WTC11 (cell line): Measurements from ENCODE around the gene MAGI3. TPM values are rescaled to one million over a fixed set of nuclear protein-coding genes. Genes with fewer than 3 reads are reported as not detected.

Source experiments
- ATAC-seq: fragments of 200-7000 bp; cut with Tn5 transposase; 2 replicates; pipeline ENCODE4 v1.10.0; 2021; ENCODE audit warnings: mild to moderate bottlenecking, moderate library complexity
- CTCF ChIA-PET: fragments of 300-600 bp; sonication (Branson Sonifier 250); formaldehyde crosslinking; loops from one replicate; lab custom pipeline; 2021; ENCODE audit warnings: antibody characterized with exemption; lab: Charles Lee
- POLR2A ChIA-PET: fragments of 350-600 bp; sonication (Branson Sonifier 250); formaldehyde crosslinking; loops from one replicate; lab custom pipeline; 2021; ENCODE audit warnings: antibody characterized with exemption; lab: Charles Lee
- DNase-seq: peaks from one replicate; pipeline ENCODE4 v3.0.0; 2021; ENCODE audit warnings: low spot score
- H3K27ac Mint-ChIP-seq: 2 replicates; pipeline ENCODE4 v1.8.0; 2021; ENCODE audit warnings: mixed read lengths
- H3K27me3 Mint-ChIP-seq: 2 replicates; pipeline ENCODE4 v1.8.0; 2021; ENCODE audit warnings: low read depth, mild to moderate bottlenecking, moderate library complexity, mixed read lengths
- H3K36me3 Mint-ChIP-seq: 2 replicates; pipeline ENCODE4 v1.8.0; 2021; ENCODE audit warnings: mixed read lengths
- H3K4me1 Mint-ChIP-seq: 2 replicates; pipeline ENCODE4 v1.8.0; 2022; ENCODE audit warnings: mixed read lengths
- H3K4me3 Mint-ChIP-seq: 2 replicates; pipeline ENCODE4 v1.8.0; 2021; ENCODE audit warnings: mild to moderate bottlenecking, moderate library complexity, mixed read lengths
- H3K9me3 Mint-ChIP-seq: 2 replicates; pipeline ENCODE4 v1.8.0; 2021; ENCODE audit warnings: mixed read lengths
- CREM ChIP-seq: sonication (generic); formaldehyde crosslinking; IDR thresholded peaks from 2 replicates; pipeline ENCODE4 v1.8.1; 2022; ENCODE audit warnings: mild to moderate bottlenecking, missing genetic modification reagents, moderate library complexity
- FOXJ3 ChIP-seq: sonication (generic); formaldehyde crosslinking; IDR thresholded peaks from 2 replicates; pipeline ENCODE4 v1.9.0; 2021; ENCODE audit warnings: missing genetic modification reagents, mild to moderate bottlenecking, borderline replicate concordance
- FOXK1 ChIP-seq: sonication (generic); formaldehyde crosslinking; IDR thresholded peaks from 2 replicates; pipeline ENCODE4 v1.8.0; 2022; ENCODE audit warnings: mild to moderate bottlenecking, moderate library complexity, missing genetic modification reagents
- GABPB1 ChIP-seq: sonication (generic); formaldehyde crosslinking; IDR thresholded peaks from 2 replicates; pipeline ENCODE4 v1.8.1; 2023; ENCODE audit warnings: mild to moderate bottlenecking, missing genetic modification reagents
- MYBL2 ChIP-seq: sonication (generic); formaldehyde crosslinking; IDR thresholded peaks from 2 replicates; pipeline ENCODE4 v1.8.1; 2023; ENCODE audit warnings: mild to moderate bottlenecking, moderate library complexity, missing genetic modification reagents
- NR3C1 ChIP-seq: sonication (generic); formaldehyde crosslinking; conservative IDR thresholded peaks from 2 replicates; pipeline ENCODE4 v1.8.1; 2023; ENCODE audit warnings: low read depth, mild to moderate bottlenecking, missing genetic modification reagents
- OVOL2 ChIP-seq: fragments of 250-450 bp; sonication (Bioruptor Pico); IDR thresholded peaks from 2 replicates; pipeline ENCODE4 v1.9.0; 2021; ENCODE audit warnings: mild to moderate bottlenecking, borderline replicate concordance
- SOX15 ChIP-seq: fragments of 250-450 bp; sonication (Bioruptor Pico); IDR thresholded peaks from 2 replicates; pipeline ENCODE4 v1.9.0; 2021; ENCODE audit warnings: mild to moderate bottlenecking
- ZNF263 ChIP-seq: sonication (generic); formaldehyde crosslinking; IDR thresholded peaks from 2 replicates; pipeline ENCODE4 v1.8.1; 2022; ENCODE audit warnings: low read depth, mild to moderate bottlenecking, moderate library complexity, missing genetic modification reagents
- ZNF317 ChIP-seq: sonication (generic); formaldehyde crosslinking; IDR thresholded peaks from 2 replicates; pipeline ENCODE4 v1.8.1; 2023; ENCODE audit warnings: low read depth, mild to moderate bottlenecking, moderate library complexity, missing genetic modification reagents, borderline replicate concordance
- ZNF416 ChIP-seq: fragments of 250-450 bp; sonication (Bioruptor Pico); IDR thresholded peaks from 2 replicates; pipeline ENCODE4 v1.9.0; 2021; ENCODE audit warnings: mild to moderate bottlenecking, inconsistent platforms
- total RNA-seq: library from RNA; stranded (reverse); gene quantifications from 3 replicates; pipeline ENCODE4 v1.2.3, GENCODE V29; 2021
- TF ChIP-seq, protein P1 (sequence below): fragments of 250-450 bp; sonication (Bioruptor Pico); IDR thresholded peaks from 2 replicates; pipeline ENCODE4 v1.9.0; 2021; ENCODE audit warnings: mild to moderate bottlenecking, borderline replicate concordance
- TF ChIP-seq, protein P2 (sequence below): fragments of 250-450 bp; sonication (Bioruptor Pico); IDR thresholded peaks from 2 replicates; pipeline ENCODE4 v1.8.0; 2021; ENCODE audit warnings: mild to moderate bottlenecking
- TF ChIP-seq, protein P3 (sequence below): sonication (generic); formaldehyde crosslinking; IDR thresholded peaks from 2 replicates; pipeline ENCODE4 v1.8.0; 2022; ENCODE audit warnings: mild to moderate bottlenecking, missing genetic modification reagents
- TF ChIP-seq, protein P4 (sequence below): sonication (generic); formaldehyde crosslinking; IDR thresholded peaks from 2 replicates; pipeline ENCODE4 v1.8.1; 2023; ENCODE audit warnings: mild to moderate bottlenecking, missing genetic modification reagents
- TF ChIP-seq, protein P5 (sequence below): sonication (generic); formaldehyde crosslinking; IDR thresholded peaks from 2 replicates; pipeline ENCODE4 v1.8.0; 2022; ENCODE audit warnings: mild to moderate bottlenecking, missing genetic modification reagents
- TF ChIP-seq, protein P6 (sequence below): sonication (generic); formaldehyde crosslinking; IDR thresholded peaks from 2 replicates; pipeline ENCODE4 v1.8.1; 2023; ENCODE audit warnings: mild to moderate bottlenecking, missing genetic modification reagents, moderate library complexity
- TF ChIP-seq, protein P7 (sequence below): fragments of 250-450 bp; sonication (Bioruptor Pico); IDR thresholded peaks from 2 replicates; pipeline ENCODE4 v2.1.2; 2022; ENCODE audit warnings: mild to moderate bottlenecking, moderate library complexity
- TF ChIP-seq, protein P8 (sequence below): sonication (generic); formaldehyde crosslinking; IDR thresholded peaks from 2 replicates; pipeline ENCODE4 v1.8.1; 2022; ENCODE audit warnings: mild to moderate bottlenecking, moderate library complexity, missing genetic modification reagents
- TF ChIP-seq, protein P9 (sequence below): sonication (generic); formaldehyde crosslinking; IDR thresholded peaks from 2 replicates; pipeline ENCODE4 v1.8.1; 2022; ENCODE audit warnings: low read depth, missing genetic modification reagents, borderline replicate concordance

Gene MAGI3
- total RNA-seq, 1 experiment from 2014 or later, result 9.7 TPM

DNA sequence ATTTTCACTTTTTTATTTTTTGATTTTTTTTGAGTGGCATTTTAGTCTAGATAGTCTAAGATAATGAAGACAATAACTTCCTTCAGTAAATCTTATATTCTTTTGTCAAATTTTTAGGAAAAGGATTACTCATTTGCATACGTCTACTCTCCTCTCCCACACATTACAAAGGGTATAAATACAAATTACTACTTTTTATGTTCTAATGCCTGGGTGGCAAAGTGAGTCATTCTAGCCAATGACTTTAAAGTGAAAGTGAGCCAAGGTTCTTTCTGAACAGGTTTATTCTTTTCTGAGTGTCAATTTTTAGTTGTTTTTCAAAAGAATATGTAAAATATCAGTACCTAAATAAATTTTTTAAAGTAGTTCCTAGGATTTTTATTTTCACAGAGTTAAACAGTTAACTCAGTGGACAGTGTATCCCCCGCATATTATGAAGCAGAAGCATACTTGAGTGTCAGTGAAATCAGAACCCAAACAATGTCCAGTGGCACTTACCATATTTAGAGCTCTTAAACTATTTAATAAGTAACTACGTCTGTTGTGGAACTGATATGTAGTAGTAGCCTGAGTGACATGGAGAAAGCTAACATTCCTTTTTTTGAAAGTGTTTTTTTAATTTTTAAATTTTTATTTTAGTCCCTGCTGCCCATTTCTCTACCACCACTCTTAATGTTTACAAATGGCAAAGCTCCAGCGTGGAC, 227.3 kb downstream of the MAGI3 start:
- Mint-ChIP-seq H3K27me3 (no peaks in the 10 kb centered on the region), H3K4me1 (peaks cover 17% of the 10 kb centered on the region), H3K9me3 (no peaks in the 10 kb centered on the region), H3K36me3 (no peaks in the 10 kb centered on the region), H3K4me3 (no peak overlapping the region), H3K27ac (no peak overlapping the region)
- ChIA-PET POLR2A (interaction anchor here (0.7 kb wide), 1 partner anchor 1399 kb away, joined by 3 read pairs; no protein-coding TSS in a partner anchor), CTCF (no interaction called here)
- DNase-seq (no peak), ATAC-seq (no peak)
- TF ChIP-seq, protein P1, sequence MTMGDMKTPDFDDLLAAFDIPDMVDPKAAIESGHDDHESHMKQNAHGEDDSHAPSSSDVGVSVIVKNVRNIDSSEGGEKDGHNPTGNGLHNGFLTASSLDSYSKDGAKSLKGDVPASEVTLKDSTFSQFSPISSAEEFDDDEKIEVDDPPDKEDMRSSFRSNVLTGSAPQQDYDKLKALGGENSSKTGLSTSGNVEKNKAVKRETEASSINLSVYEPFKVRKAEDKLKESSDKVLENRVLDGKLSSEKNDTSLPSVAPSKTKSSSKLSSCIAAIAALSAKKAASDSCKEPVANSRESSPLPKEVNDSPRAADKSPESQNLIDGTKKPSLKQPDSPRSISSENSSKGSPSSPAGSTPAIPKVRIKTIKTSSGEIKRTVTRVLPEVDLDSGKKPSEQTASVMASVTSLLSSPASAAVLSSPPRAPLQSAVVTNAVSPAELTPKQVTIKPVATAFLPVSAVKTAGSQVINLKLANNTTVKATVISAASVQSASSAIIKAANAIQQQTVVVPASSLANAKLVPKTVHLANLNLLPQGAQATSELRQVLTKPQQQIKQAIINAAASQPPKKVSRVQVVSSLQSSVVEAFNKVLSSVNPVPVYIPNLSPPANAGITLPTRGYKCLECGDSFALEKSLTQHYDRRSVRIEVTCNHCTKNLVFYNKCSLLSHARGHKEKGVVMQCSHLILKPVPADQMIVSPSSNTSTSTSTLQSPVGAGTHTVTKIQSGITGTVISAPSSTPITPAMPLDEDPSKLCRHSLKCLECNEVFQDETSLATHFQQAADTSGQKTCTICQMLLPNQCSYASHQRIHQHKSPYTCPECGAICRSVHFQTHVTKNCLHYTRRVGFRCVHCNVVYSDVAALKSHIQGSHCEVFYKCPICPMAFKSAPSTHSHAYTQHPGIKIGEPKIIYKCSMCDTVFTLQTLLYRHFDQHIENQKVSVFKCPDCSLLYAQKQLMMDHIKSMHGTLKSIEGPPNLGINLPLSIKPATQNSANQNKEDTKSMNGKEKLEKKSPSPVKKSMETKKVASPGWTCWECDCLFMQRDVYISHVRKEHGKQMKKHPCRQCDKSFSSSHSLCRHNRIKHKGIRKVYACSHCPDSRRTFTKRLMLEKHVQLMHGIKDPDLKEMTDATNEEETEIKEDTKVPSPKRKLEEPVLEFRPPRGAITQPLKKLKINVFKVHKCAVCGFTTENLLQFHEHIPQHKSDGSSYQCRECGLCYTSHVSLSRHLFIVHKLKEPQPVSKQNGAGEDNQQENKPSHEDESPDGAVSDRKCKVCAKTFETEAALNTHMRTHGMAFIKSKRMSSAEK, result no peak
- TF ChIP-seq SOX15 (no peak), ZNF317 (CRISPR knock-in tag) (no peak), OVOL2 (CRISPR knock-in tag) (no peak), ZNF263 (CRISPR knock-in tag) (no peak), CREM (CRISPR knock-in tag) (no peak), ZNF416 (CRISPR knock-in tag) (no peak), FOXJ3 (no peak), FOXK1 (CRISPR knock-in tag) (no peak), GABPB1 (CRISPR knock-in tag) (no peak), NR3C1 (CRISPR knock-in tag) (no peak), MYBL2 (CRISPR knock-in tag) (no peak)
- TF ChIP-seq, protein P2, sequence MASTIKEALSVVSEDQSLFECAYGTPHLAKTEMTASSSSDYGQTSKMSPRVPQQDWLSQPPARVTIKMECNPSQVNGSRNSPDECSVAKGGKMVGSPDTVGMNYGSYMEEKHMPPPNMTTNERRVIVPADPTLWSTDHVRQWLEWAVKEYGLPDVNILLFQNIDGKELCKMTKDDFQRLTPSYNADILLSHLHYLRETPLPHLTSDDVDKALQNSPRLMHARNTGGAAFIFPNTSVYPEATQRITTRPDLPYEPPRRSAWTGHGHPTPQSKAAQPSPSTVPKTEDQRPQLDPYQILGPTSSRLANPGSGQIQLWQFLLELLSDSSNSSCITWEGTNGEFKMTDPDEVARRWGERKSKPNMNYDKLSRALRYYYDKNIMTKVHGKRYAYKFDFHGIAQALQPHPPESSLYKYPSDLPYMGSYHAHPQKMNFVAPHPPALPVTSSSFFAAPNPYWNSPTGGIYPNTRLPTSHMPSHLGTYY (CRISPR knock-in tag), result no peak
- TF ChIP-seq, protein P3, sequence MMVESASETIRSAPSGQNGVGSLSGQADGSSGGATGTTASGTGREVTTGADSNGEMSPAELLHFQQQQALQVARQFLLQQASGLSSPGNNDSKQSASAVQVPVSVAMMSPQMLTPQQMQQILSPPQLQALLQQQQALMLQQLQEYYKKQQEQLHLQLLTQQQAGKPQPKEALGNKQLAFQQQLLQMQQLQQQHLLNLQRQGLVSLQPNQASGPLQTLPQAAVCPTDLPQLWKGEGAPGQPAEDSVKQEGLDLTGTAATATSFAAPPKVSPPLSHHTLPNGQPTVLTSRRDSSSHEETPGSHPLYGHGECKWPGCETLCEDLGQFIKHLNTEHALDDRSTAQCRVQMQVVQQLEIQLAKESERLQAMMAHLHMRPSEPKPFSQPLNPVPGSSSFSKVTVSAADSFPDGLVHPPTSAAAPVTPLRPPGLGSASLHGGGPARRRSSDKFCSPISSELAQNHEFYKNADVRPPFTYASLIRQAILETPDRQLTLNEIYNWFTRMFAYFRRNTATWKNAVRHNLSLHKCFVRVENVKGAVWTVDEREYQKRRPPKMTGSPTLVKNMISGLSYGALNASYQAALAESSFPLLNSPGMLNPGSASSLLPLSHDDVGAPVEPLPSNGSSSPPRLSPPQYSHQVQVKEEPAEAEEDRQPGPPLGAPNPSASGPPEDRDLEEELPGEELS (CRISPR knock-in tag), result no peak
- TF ChIP-seq, protein P4, sequence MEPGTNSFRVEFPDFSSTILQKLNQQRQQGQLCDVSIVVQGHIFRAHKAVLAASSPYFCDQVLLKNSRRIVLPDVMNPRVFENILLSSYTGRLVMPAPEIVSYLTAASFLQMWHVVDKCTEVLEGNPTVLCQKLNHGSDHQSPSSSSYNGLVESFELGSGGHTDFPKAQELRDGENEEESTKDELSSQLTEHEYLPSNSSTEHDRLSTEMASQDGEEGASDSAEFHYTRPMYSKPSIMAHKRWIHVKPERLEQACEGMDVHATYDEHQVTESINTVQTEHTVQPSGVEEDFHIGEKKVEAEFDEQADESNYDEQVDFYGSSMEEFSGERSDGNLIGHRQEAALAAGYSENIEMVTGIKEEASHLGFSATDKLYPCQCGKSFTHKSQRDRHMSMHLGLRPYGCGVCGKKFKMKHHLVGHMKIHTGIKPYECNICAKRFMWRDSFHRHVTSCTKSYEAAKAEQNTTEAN (CRISPR knock-in tag), result no peak
- TF ChIP-seq, protein P5, sequence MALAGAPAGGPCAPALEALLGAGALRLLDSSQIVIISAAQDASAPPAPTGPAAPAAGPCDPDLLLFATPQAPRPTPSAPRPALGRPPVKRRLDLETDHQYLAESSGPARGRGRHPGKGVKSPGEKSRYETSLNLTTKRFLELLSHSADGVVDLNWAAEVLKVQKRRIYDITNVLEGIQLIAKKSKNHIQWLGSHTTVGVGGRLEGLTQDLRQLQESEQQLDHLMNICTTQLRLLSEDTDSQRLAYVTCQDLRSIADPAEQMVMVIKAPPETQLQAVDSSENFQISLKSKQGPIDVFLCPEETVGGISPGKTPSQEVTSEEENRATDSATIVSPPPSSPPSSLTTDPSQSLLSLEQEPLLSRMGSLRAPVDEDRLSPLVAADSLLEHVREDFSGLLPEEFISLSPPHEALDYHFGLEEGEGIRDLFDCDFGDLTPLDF, result no peak
- TF ChIP-seq, protein P6, sequence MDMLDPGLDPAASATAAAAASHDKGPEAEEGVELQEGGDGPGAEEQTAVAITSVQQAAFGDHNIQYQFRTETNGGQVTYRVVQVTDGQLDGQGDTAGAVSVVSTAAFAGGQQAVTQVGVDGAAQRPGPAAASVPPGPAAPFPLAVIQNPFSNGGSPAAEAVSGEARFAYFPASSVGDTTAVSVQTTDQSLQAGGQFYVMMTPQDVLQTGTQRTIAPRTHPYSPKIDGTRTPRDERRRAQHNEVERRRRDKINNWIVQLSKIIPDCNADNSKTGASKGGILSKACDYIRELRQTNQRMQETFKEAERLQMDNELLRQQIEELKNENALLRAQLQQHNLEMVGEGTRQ, result no peak
- TF ChIP-seq, protein P7, sequence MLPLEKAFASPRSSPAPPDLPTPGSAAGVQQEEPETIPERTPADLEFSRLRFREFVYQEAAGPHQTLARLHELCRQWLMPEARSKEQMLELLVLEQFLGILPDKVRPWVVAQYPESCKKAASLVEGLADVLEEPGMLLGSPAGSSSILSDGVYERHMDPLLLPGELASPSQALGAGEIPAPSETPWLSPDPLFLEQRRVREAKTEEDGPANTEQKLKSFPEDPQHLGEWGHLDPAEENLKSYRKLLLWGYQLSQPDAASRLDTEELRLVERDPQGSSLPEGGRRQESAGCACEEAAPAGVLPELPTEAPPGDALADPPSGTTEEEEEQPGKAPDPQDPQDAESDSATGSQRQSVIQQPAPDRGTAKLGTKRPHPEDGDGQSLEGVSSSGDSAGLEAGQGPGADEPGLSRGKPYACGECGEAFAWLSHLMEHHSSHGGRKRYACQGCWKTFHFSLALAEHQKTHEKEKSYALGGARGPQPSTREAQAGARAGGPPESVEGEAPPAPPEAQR (CRISPR knock-in tag), result no peak
- TF ChIP-seq, protein P8, sequence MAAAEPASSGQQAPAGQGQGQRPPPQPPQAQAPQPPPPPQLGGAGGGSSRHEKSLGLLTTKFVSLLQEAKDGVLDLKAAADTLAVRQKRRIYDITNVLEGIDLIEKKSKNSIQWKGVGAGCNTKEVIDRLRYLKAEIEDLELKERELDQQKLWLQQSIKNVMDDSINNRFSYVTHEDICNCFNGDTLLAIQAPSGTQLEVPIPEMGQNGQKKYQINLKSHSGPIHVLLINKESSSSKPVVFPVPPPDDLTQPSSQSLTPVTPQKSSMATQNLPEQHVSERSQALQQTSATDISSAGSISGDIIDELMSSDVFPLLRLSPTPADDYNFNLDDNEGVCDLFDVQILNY (CRISPR knock-in tag), result no peak
- TF ChIP-seq, protein P9, sequence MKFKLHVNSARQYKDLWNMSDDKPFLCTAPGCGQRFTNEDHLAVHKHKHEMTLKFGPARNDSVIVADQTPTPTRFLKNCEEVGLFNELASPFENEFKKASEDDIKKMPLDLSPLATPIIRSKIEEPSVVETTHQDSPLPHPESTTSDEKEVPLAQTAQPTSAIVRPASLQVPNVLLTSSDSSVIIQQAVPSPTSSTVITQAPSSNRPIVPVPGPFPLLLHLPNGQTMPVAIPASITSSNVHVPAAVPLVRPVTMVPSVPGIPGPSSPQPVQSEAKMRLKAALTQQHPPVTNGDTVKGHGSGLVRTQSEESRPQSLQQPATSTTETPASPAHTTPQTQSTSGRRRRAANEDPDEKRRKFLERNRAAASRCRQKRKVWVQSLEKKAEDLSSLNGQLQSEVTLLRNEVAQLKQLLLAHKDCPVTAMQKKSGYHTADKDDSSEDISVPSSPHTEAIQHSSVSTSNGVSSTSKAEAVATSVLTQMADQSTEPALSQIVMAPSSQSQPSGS (CRISPR knock-in tag), result no peak
